ENCODE measurements around the gene HNMT. TPM values are rescaled to one million over a fixed set of nuclear protein-coding genes. Genes with fewer than 3 reads are reported as not detected.

The HNMT gene
- total and polyA plus RNA-seq, 9 donors, result 56.3 to 140 (median 76.5) TPM

- TF ChIP-seq EP300 (IDR thresholded peaks at IDR 0.05), result no peak
- TF ChIP-seq CTCF (IDR thresholded peaks at IDR 0.05), result no peak
- TF ChIP-seq POLR2A (IDR thresholded peaks at IDR 0.05), result no peak
- H3K36me3 ChIP-seq, result no peaks in the 10 kb centered on the region
- peaks cover 1% of the 10 kb centered on the region for H3K4me1 ChIP-seq (ENCODE audit: insufficient read depth)
- H3K27ac ChIP-seq, result no peak overlapping the region
- intact Hi-C loops (cut with DNase I), result no loop called here
- DNase-seq, result no peak
- no peaks in the 10 kb centered on the region for H3K9me3 ChIP-seq
- 64 to 73% (median 70%) methylated on average over 1 of the region's 1 CpG for WGBS, 3 donors
- no peak overlapping the region for H3K4me3 ChIP-seq
- no peaks in the 10 kb centered on the region for H3K27me3 ChIP-seq
Observed at GRCh38 chr2:137935591-137935990, 28.7 kb upstream of the HNMT start.

GRCh38 chr2:137937246-137937645 lies 27.0 kb upstream of the HNMT start:
- 83 to 95% (median 93%) methylated on average over 4 of the region's 4 CpGs for WGBS, 3 donors
- intact Hi-C loops (cut with DNase I), result no loop called here

GRCh38 chr2:137937778-137938177 lies 26.5 kb upstream of the HNMT start:
- TF ChIP-seq POLR2A (IDR thresholded peaks at IDR 0.05), result no peak
- no peak for TF ChIP-seq CTCF (IDR thresholded peaks at IDR 0.05)
- TF ChIP-seq EP300 (IDR thresholded peaks at IDR 0.05), result no peak
- no peak overlapping the region for H3K27ac ChIP-seq
- no peaks in the 10 kb centered on the region for H3K27me3 ChIP-seq
- no peak for DNase-seq
- 59 to 67% (median 64%) methylated on average over 3 of the region's 3 CpGs for WGBS, 3 donors
- no peaks in the 10 kb centered on the region for H3K36me3 ChIP-seq
- intact Hi-C loops (cut with DNase I), result no loop called here
- H3K4me3 ChIP-seq, result no peak overlapping the region
- H3K4me1 ChIP-seq (ENCODE audit: insufficient read depth), result peaks cover 1% of the 10 kb centered on the region
- H3K9me3 ChIP-seq, result no peaks in the 10 kb centered on the region

More at GRCh38 chr2:137937246-137937645, 27.0 kb upstream of the HNMT start:
- TF ChIP-seq CTCF (IDR thresholded peaks at IDR 0.05) (no peak), EP300 (IDR thresholded peaks at IDR 0.05) (no peak), POLR2A (IDR thresholded peaks at IDR 0.05) (no peak)
- Histone ChIP-seq H3K4me1 (ENCODE audit: insufficient read depth) (peaks cover 1% of the 10 kb centered on the region), H3K4me3 (no peak overlapping the region), H3K27me3 (no peaks in the 10 kb centered on the region), H3K27ac (no peak overlapping the region), H3K36me3 (no peaks in the 10 kb centered on the region), H3K9me3 (no peaks in the 10 kb centered on the region)
- no peak for DNase-seq

GRCh38 chr2:137938204-137938603 lies 26.1 kb upstream of the HNMT start:
- peaks cover 1% of the 10 kb centered on the region for H3K4me1 ChIP-seq (ENCODE audit: insufficient read depth)
- H3K36me3 ChIP-seq, result no peaks in the 10 kb centered on the region
- H3K9me3 ChIP-seq, result no peaks in the 10 kb centered on the region
- DNase-seq, result no peak
- H3K27ac ChIP-seq, result no peak overlapping the region
- H3K4me3 ChIP-seq, result no peak overlapping the region
- TF ChIP-seq EP300 (IDR thresholded peaks at IDR 0.05), result no peak
- TF ChIP-seq POLR2A (IDR thresholded peaks at IDR 0.05), result no peak
- no peak for TF ChIP-seq CTCF (IDR thresholded peaks at IDR 0.05)
- no peaks in the 10 kb centered on the region for H3K27me3 ChIP-seq
- intact Hi-C loops (cut with DNase I), result no loop called here
- WGBS, 3 donors, result 31 to 38% (median 37%) methylated on average over 4 of the region's 4 CpGs

Measured in ovary (tissue), 9 donors.